Panc1 (cell line): Measurements from ENCODE around the gene ACOXL. TPM values are rescaled to one million over a fixed set of nuclear protein-coding genes. Genes with fewer than 3 reads are reported as not detected.

ENCODE experiments used
- ATAC-seq: fragments of 200-7000 bp; cut with Tn5 transposase; 2 replicates; pipeline ENCODE4 v1.9.1; 2020; ENCODE audit warnings: mild to moderate bottlenecking, moderate library complexity
- BruUV-seq: library from RNA; stranded (reverse); fragments of 400-500 nt; replicated peaks from 2 replicates; lab custom pipeline; 2021; lab: Mats Ljungman, UMichigan
- CTCF ChIA-PET: fragments of 300-600 bp; sonication (Branson Sonifier 250); formaldehyde crosslinking; loops from one replicate; lab custom pipeline; 2022; ENCODE audit warnings: antibody characterized with exemption; lab: Charles Lee
- POLR2A ChIA-PET: fragments of 300-600 bp; sonication (Branson Sonifier 250); formaldehyde crosslinking; loops from one replicate; lab custom pipeline; 2022; ENCODE audit warnings: antibody characterized with exemption; lab: Charles Lee
- DNase-seq: peaks from one replicate; pipeline ENCODE4 v3.0.0-alpha.2; 2010; ENCODE audit warnings: low read depth, low spot score
- H3K27ac ChIP-seq: 2 replicates; pipeline ENCODE4 v1.5.1; 2011; ENCODE audit warnings: mild to moderate bottlenecking, low read length, inconsistent platforms
- H3K27me3 ChIP-seq: fragments of 200-500 bp; sonication (Bioruptor generic); 2 replicates; pipeline ENCODE4 v1.6.0; 2014; ENCODE audit warnings: low read length, inconsistent platforms; ENCODE audit not compliant: control insufficient read depth, insufficient read depth
- H3K36me3 ChIP-seq: fragments of 200-500 bp; sonication (Bioruptor generic); 2 replicates; pipeline ENCODE4 v1.5.1; 2014; ENCODE audit warnings: inconsistent platforms, mild to moderate bottlenecking, low read length, moderate library complexity; ENCODE audit not compliant: control insufficient read depth, insufficient read depth
- H3K4me1 ChIP-seq: 2 replicates; pipeline ENCODE4 v1.5.1; 2011; ENCODE audit warnings: inconsistent platforms, mild to moderate bottlenecking, low read length, moderate library complexity; ENCODE audit not compliant: control insufficient read depth, insufficient read depth
- H3K4me3 ChIP-seq, 2 experiments: 2 replicates each; pipeline ENCODE4 v1.5.1; 2011 to 2012; ENCODE audit warnings: low read depth in 2 of 2, low read length in 2 of 2, mild to moderate bottlenecking in 2 of 2, inconsistent platforms in 1 of 2, moderate library complexity in 1 of 2
- H3K9me3 ChIP-seq: fragments of 200-500 bp; sonication (Bioruptor generic); 2 replicates; pipeline ENCODE4 v1.5.1; 2014; ENCODE audit warnings: low read depth, mild to moderate bottlenecking, inconsistent platforms, low read length, moderate library complexity; ENCODE audit not compliant: control insufficient read depth, insufficient read depth
- POLR2AphosphoS5 ChIP-seq: IDR thresholded peaks from 2 replicates; pipeline ENCODE4 v1.6.1; 2012; ENCODE audit warnings: mild to moderate bottlenecking, low read depth, low read length, moderate library complexity
- SIN3A ChIP-seq: IDR thresholded peaks from 2 replicates; pipeline ENCODE4 v1.6.1; 2012; ENCODE audit warnings: low read depth, mild to moderate bottlenecking, low read length, moderate library complexity, borderline replicate concordance; ENCODE audit not compliant: insufficient read depth
- TCF7L2 ChIP-seq: IDR thresholded peaks from 2 replicates; pipeline ENCODE4 v1.6.1; 2011; ENCODE audit warnings: mild to moderate bottlenecking, low read depth, low read length, inconsistent platforms
- in situ Hi-C: cut with HindIII; loops from 2 replicates; pipeline ENCODE4 v1.10.0; 2016; ENCODE audit warnings: low sequenced_read_pairs, low pct_unique_long_range_greater_than_20kb
- intact Hi-C: fragments of 100-400 bp; cut with micrococcal nuclease; formaldehyde crosslinking; loops from one replicate; pipeline ENCODE4 v1.10.0; 2022; ENCODE audit not compliant: unreplicated experiment
- total RNA-seq: library from RNA; stranded (reverse); gene quantifications from one replicate; pipeline ENCODE4 v1.2.1, GENCODE V29; 2021; ENCODE audit not compliant: unreplicated experiment
- TF ChIP-seq, protein P1 (sequence below): fragments of 450-650 bp; IDR thresholded peaks from 2 replicates; pipeline ENCODE4 v1.5.1; 2017; ENCODE audit warnings: mild to moderate bottlenecking
- TF ChIP-seq, protein P2 (sequence below), 2 experiments: IDR thresholded peaks; 2 replicates each; pipeline ENCODE4 v1.6.1; 2011 to 2012; ENCODE audit warnings: low read depth in 2 of 2, control low read depth in 1 of 2, low read length in 1 of 2, mild to moderate bottlenecking in 1 of 2, moderate library complexity in 1 of 2; ENCODE audit not compliant: insufficient read depth in 1 of 2

ACOXL gene
- total RNA-seq, 1 experiment from 2014 or later: 4.9 TPM

DNA sequence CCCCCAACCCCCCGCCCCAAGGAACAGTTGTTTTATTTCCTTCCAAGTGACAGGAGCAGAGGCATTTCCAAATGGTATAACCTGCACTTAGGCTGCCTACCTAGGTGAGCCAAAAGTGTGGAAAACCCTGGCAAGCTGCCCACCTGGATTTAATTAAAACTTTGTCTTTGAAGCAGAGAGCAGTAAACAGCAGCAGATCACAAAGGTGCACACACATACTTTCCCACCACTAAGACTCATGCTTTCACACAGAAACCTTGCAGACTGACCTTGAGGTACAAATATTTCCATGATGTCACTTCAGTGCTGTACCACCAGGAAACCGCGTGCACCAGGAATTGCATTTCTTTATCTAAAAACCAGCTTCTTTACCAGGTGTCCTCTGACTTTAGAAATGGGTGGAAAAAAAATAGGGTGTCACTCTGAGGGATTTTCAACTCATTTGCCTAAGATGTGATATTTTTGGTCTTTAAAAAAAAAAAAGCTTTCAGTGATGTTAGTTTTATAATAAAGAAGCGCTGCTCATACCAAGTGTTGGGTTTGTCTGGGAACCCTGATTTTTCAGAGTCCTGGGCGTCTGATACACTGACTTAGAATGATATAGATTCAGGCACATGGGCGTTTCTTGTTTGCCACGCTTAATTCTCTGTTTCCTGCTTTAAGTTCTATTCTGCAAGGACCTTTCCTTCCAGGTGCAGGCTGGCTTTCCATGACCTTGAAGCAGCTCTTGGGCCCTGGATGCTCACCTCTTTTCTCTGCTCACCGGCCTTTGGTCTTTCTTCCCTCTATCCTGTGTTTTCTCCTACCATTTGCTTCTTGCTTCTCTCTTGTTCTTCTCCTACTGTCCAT, 317.6 kb downstream of the ACOXL start:
- Histone ChIP-seq H3K9me3 (no peaks in the 10 kb centered on the region), H3K36me3 (no peaks in the 10 kb centered on the region), H3K27me3 (no peaks in the 10 kb centered on the region), H3K4me1 (no peaks in the 10 kb centered on the region; the same call in 1 of the 2 replicates), H3K4me3 (no peak overlapping the region), H3K27ac (no peak overlapping the region)
- POLR2A ChIA-PET: no interaction called here
- BruUV-seq: no TSS peak
- ATAC-seq: no peak
- TF ChIP-seq SIN3A (no peak), POLR2AphosphoS5 (no peak), TCF7L2 (no peak)
- TF ChIP-seq, protein P1, sequence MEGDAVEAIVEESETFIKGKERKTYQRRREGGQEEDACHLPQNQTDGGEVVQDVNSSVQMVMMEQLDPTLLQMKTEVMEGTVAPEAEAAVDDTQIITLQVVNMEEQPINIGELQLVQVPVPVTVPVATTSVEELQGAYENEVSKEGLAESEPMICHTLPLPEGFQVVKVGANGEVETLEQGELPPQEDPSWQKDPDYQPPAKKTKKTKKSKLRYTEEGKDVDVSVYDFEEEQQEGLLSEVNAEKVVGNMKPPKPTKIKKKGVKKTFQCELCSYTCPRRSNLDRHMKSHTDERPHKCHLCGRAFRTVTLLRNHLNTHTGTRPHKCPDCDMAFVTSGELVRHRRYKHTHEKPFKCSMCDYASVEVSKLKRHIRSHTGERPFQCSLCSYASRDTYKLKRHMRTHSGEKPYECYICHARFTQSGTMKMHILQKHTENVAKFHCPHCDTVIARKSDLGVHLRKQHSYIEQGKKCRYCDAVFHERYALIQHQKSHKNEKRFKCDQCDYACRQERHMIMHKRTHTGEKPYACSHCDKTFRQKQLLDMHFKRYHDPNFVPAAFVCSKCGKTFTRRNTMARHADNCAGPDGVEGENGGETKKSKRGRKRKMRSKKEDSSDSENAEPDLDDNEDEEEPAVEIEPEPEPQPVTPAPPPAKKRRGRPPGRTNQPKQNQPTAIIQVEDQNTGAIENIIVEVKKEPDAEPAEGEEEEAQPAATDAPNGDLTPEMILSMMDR: no peak
- TF ChIP-seq, protein P2, sequence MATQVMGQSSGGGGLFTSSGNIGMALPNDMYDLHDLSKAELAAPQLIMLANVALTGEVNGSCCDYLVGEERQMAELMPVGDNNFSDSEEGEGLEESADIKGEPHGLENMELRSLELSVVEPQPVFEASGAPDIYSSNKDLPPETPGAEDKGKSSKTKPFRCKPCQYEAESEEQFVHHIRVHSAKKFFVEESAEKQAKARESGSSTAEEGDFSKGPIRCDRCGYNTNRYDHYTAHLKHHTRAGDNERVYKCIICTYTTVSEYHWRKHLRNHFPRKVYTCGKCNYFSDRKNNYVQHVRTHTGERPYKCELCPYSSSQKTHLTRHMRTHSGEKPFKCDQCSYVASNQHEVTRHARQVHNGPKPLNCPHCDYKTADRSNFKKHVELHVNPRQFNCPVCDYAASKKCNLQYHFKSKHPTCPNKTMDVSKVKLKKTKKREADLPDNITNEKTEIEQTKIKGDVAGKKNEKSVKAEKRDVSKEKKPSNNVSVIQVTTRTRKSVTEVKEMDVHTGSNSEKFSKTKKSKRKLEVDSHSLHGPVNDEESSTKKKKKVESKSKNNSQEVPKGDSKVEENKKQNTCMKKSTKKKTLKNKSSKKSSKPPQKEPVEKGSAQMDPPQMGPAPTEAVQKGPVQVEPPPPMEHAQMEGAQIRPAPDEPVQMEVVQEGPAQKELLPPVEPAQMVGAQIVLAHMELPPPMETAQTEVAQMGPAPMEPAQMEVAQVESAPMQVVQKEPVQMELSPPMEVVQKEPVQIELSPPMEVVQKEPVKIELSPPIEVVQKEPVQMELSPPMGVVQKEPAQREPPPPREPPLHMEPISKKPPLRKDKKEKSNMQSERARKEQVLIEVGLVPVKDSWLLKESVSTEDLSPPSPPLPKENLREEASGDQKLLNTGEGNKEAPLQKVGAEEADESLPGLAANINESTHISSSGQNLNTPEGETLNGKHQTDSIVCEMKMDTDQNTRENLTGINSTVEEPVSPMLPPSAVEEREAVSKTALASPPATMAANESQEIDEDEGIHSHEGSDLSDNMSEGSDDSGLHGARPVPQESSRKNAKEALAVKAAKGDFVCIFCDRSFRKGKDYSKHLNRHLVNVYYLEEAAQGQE (IDR thresholded peaks at IDR 0.05; ENCODE audit: insufficient read depth in 1 of 2, low read depth in 2 of 2, low read length in 1 of 2): no peak
- CTCF ChIA-PET: no interaction called here
- no peak for DNase-seq
- intact Hi-C loops: no loop called here
- in situ Hi-C loops: no loop called here

DNA sequence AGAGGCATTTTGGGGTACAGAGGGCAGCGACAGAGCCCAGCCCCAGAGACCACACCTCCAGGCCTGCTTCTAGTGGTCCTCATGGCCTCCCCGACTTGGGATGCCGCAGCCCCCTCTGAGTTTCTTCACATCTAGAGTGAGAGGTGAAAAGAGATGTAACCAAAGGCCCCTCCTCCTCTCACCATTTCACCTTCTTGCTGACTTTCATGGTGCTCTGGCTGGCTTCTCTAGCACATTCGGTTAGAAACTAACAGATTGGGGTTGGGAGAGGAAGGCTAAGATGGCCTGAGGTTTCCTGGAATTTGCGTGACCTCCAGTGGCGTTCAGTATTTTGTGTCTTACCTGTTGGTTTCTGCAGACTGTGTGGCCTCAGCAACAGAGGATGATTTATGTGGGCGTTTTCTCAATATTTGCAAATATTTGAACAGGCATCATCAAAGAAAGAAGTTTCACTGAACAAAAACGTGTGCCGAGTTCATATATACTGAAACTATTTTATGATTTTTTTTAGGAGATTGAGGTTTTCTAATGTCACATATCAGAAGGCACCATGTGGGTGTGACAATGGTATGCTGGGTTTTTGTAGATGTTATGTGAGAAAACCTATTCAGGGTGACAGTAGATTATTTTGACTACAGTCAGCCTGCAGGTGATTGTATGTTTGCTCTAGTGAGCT, 318.5 kb downstream of the ACOXL start:
- intact Hi-C loops: no loop called here
- CTCF ChIA-PET: no interaction called here
- H3K27ac ChIP-seq: no peak overlapping the region
- no peaks in the 10 kb centered on the region for H3K27me3 ChIP-seq
- H3K4me1 ChIP-seq: no peaks in the 10 kb centered on the region; the same call in 1 of the 2 replicates
- TF ChIP-seq TCF7L2: no peak
- TF ChIP-seq SIN3A: no peak
- TF ChIP-seq, protein P1: no peak
- TF ChIP-seq POLR2AphosphoS5: no peak
- TF ChIP-seq, protein P2 (IDR thresholded peaks at IDR 0.05; ENCODE audit: insufficient read depth in 1 of 2, low read depth in 2 of 2, low read length in 1 of 2): no peak
- no peak overlapping the region for H3K4me3 ChIP-seq
- POLR2A ChIA-PET: no interaction called here
- ATAC-seq: no peak
- DNase-seq: no peak
- no TSS peak for BruUV-seq
- no peaks in the 10 kb centered on the region for H3K36me3 ChIP-seq
- in situ Hi-C loops: no loop called here
- H3K9me3 ChIP-seq: no peaks in the 10 kb centered on the region
